GM06990 (cell line): ENCODE measurements around the gene CEP164.

Experiments used
- DNase-seq: peaks from one replicate; pipeline ENCODE4 v3.0.0-alpha.2; 2011; ENCODE audit not compliant: insufficient read length; ENCODE audit errors: extremely low read depth
- H3K27me3 ChIP-seq: replicated peaks from 2 replicates; pipeline ENCODE4 v1.6.0; 2011; ENCODE audit warnings: low read length; ENCODE audit not compliant: control insufficient read depth, insufficient read depth
- H3K36me3 ChIP-seq: 2 replicates; pipeline ENCODE4 v1.5.1; 2011; ENCODE audit warnings: low read length; ENCODE audit not compliant: control insufficient read depth, insufficient read depth
- H3K4me3 ChIP-seq: replicated peaks from 2 replicates; pipeline ENCODE4 v1.5.1; 2011; ENCODE audit warnings: low read depth, mild to moderate bottlenecking, control low read depth, low read length
- CTCF ChIP-seq: IDR thresholded peaks from 2 replicates; pipeline ENCODE4 v1.5.1; 2011; ENCODE audit warnings: low read length, control low read depth, mild to moderate bottlenecking, inconsistent platforms; ENCODE audit not compliant: insufficient read depth, poor library complexity, severe bottlenecking

Gene CEP164

GRCh38 chr11:117411736-117412135 is 84.1 kb downstream of the CEP164 start:
- Histone ChIP-seq H3K27me3 (no peaks in the 10 kb centered on the region), H3K4me3 (no peak overlapping the region), H3K36me3 (peaks cover 17% of the 10 kb centered on the region)
- DNase-seq, result no peak
- no peak for TF ChIP-seq CTCF

- Histone ChIP-seq H3K4me3 (no peak overlapping the region), H3K27me3 (no peaks in the 10 kb centered on the region), H3K36me3 (peaks cover 17% of the 10 kb centered on the region)
- no peak for DNase-seq
- no peak for TF ChIP-seq CTCF
Observed at GRCh38 chr11:117412176-117412575, 84.5 kb downstream of the CEP164 start.

GRCh38 chr11:117412653-117413275 is 85.1 kb downstream of the CEP164 start:
- no peak overlapping the region for H3K4me3 ChIP-seq
- H3K36me3 ChIP-seq, result peaks cover 16% of the 10 kb centered on the region
- H3K27me3 ChIP-seq, result no peaks in the 10 kb centered on the region
- DNase-seq, result no peak
- no peak for TF ChIP-seq CTCF

- Histone ChIP-seq H3K27me3 (no peaks in the 10 kb centered on the region), H3K4me3 (no peak overlapping the region), H3K36me3 (peaks cover 10% of the 10 kb centered on the region)
- no peak for DNase-seq
- TF ChIP-seq CTCF, result no peak
Observed at GRCh38 chr11:117413616-117414015, 86.0 kb downstream of the CEP164 start.

DNA sequence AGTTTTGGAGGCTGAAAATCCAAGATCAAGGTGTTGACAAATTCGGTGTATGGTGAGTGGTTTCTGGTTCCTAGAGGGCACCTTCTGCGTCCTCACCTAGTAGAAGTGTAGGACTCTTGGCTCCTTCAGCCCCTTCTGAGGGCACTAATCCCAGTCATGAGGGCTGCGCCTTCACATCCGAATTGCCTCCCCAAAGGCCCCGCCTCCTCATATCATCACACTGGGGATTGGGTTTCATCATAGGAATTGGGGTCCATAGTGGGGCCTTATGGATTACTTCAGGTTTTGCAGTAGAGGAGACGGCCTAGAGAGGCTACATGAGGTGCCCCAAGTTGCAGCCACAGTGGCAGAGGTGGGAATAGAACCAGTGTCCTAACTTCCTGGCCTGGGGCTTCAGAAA is 87.1 kb downstream of the CEP164 start:
- no peak for TF ChIP-seq CTCF
- Histone ChIP-seq H3K4me3 (no peak overlapping the region), H3K36me3 (peaks cover 4% of the 10 kb centered on the region; the same call in 1 of the 2 replicates), H3K27me3 (no peaks in the 10 kb centered on the region)
- no peak for DNase-seq
